K562 (cell line): ENCODE results near the gene MRPL44. TPM values are rescaled to one million over a fixed set of nuclear protein-coding genes. Genes with fewer than 3 reads are reported as not detected.

ENCODE experiments used
- ATAC-seq: fragments of 200-7000 bp; cut with Tn5 transposase; 3 replicates; pipeline ENCODE4 v1.9.1; 2020; ENCODE audit warnings: moderate library complexity
- BruUV-seq: library from RNA; stranded (reverse); fragments of 400-500 nt; replicated peaks from 2 replicates; lab custom pipeline; 2021; lab: Mats Ljungman, UMichigan
- CTCF ChIA-PET: fragments of 300-600 bp; formaldehyde crosslinking; extraction: SDS; loops from one replicate; lab custom pipeline; 2021; ENCODE audit warnings: low intra/inter-chr PET ratio; lab: Yijun Ruan, JAX
- POLR2A ChIA-PET: fragments of 300-600, 350-650 bp; sonication (Branson Sonifier 250); formaldehyde crosslinking; extraction: SDS; loops from one replicate; lab custom pipeline; 2021; ENCODE audit warnings: antibody characterized with exemption, inconsistent platforms; lab: Yijun Ruan, JAX
- DNase-seq, 4 experiments: peaks; one replicate each; pipeline versions ENCODE4 v3.0.0 to v3.0.0-alpha.2; 2011 to 2018; ENCODE audit warnings: low spot score in 3 of 4, mixed read lengths in 3 of 4; ENCODE audit errors: extremely low read depth in 1 of 4
- FAIRE-seq: peaks from 2 replicates; lab custom pipeline; 2011; peaks lifted over from hg19 to GRCh38; lab: Jason Lieb, UNC
- H2AFZ ChIP-seq: 2 replicates; pipeline ENCODE4 v1.6.0; 2011; ENCODE audit warnings: low read depth, low read length, control low read depth, inconsistent platforms
- H3K27ac ChIP-seq: fragments of 200-600 bp; 3 replicates; pipeline ENCODE4 v1.8.0; 2011; ENCODE audit warnings: low read depth, mild to moderate bottlenecking, control low read depth, inconsistent platforms, low read length, moderate library complexity, mixed read lengths; ENCODE audit errors: extremely low read depth
- H3K27me3 ChIP-seq, 2 experiments: fragments of 300-600 bp in 1 of 2; 2 replicates in 1 of 2; 3 replicates in 1 of 2; pipeline versions ENCODE4 v1.6.0 to v1.8.0; 2011; ENCODE audit warnings: inconsistent platforms in 2 of 2, low read length in 2 of 2, mild to moderate bottlenecking in 1 of 2, mixed read lengths in 1 of 2, moderate library complexity in 1 of 2; ENCODE audit not compliant: control insufficient read depth in 2 of 2, insufficient read depth in 2 of 2
- H3K36me3 ChIP-seq: fragments of 300-600 bp; 3 replicates; pipeline ENCODE4 v1.8.0; 2011; ENCODE audit warnings: mild to moderate bottlenecking, low read length, inconsistent platforms; ENCODE audit not compliant: control insufficient read depth, insufficient read depth
- H3K4me1 ChIP-seq, 2 experiments: fragments of 200-600 bp in 1 of 2; replicated peaks in 1 of 2; 2 replicates in 1 of 2; 3 replicates in 1 of 2; pipeline versions ENCODE4 v1.5.1 to v1.8.0; 2011; ENCODE audit warnings: inconsistent platforms in 2 of 2, low read length in 2 of 2, mild to moderate bottlenecking in 1 of 2, mixed read lengths in 1 of 2, moderate library complexity in 1 of 2; ENCODE audit not compliant: control insufficient read depth in 2 of 2, insufficient read depth in 2 of 2
- H3K4me2 ChIP-seq: 2 replicates; pipeline ENCODE4 v1.6.1; 2011; ENCODE audit warnings: low read length, control low read depth, inconsistent platforms, mixed read lengths; ENCODE audit not compliant: insufficient read depth
- H3K4me3 ChIP-seq: fragments of 200-600 bp; sonication (generic), shearing (Covaris generic); 2 replicates; pipeline ENCODE4 v1.5.1; 2016; ENCODE audit warnings: control low read depth, inconsistent platforms
- H3K79me2 ChIP-seq: fragments of 200-600 bp; 3 replicates; pipeline ENCODE4 v1.8.0; 2011; ENCODE audit warnings: low read length, inconsistent platforms; ENCODE audit not compliant: control insufficient read depth, insufficient read depth
- H3K9ac ChIP-seq, 2 experiments: 2 replicates each; pipeline versions ENCODE4 v1.6.0 to v1.6.1; 2011; ENCODE audit warnings: low read depth in 2 of 2, low read length in 2 of 2, control low read depth in 1 of 2, inconsistent platforms in 1 of 2, mild to moderate bottlenecking in 1 of 2, mixed read lengths in 1 of 2; ENCODE audit not compliant: insufficient read depth in 1 of 2
- H3K9me1 ChIP-seq: one replicate; pipeline ENCODE4 v1.6.0; 2011; ENCODE audit warnings: inconsistent platforms, mild to moderate bottlenecking, low read length, moderate library complexity; ENCODE audit not compliant: control insufficient read depth, insufficient read depth
- H3K9me3 ChIP-seq: replicated peaks from 2 replicates; pipeline ENCODE4 v1.5.1; 2011; ENCODE audit warnings: low read depth, low read length, inconsistent platforms; ENCODE audit not compliant: control insufficient read depth, insufficient read depth
- H4K20me1 ChIP-seq: replicated peaks from 2 replicates; pipeline ENCODE4 v1.6.1; 2011; ENCODE audit warnings: low read length, inconsistent platforms, mixed read lengths; ENCODE audit not compliant: control insufficient read depth, insufficient read depth
- CREM ChIP-seq: IDR thresholded peaks from 2 replicates; pipeline ENCODE4 v1.6.1; 2014; ENCODE audit warnings: antibody characterized with exemption, low read depth
- EHMT2 ChIP-seq: fragments of 450-650 bp; IDR thresholded peaks from 2 replicates; pipeline ENCODE4 v1.6.1; 2018; ENCODE audit warnings: antibody characterized with exemption
- FOXA1 ChIP-seq: fragments of 450-650 bp; IDR thresholded peaks from 2 replicates; pipeline ENCODE4 v1.6.1; 2016; ENCODE audit warnings: mild to moderate bottlenecking, borderline replicate concordance
- MEIS2 ChIP-seq: fragments of 450-650 bp; IDR thresholded peaks from 2 replicates; pipeline ENCODE4 v1.6.1; 2014; ENCODE audit warnings: mild to moderate bottlenecking; ENCODE audit not compliant: partially characterized antibody
- MTF1 ChIP-seq: fragments of 250-450 bp; sonication (Bioruptor Pico); IDR thresholded peaks from 2 replicates; pipeline ENCODE4 v1.9.0; 2021; ENCODE audit warnings: moderate library complexity, mild to moderate bottlenecking, inconsistent platforms, borderline replicate concordance
- RAD21 ChIP-seq, 2 experiments: fragments of 250-450 bp in 1 of 2; fragments of 450-650 bp in 1 of 2; sonication (Bioruptor Pico) in 1 of 2; formaldehyde crosslinking in 1 of 2; IDR thresholded peaks in 1 of 2; conservative IDR thresholded peaks in 1 of 2; 2 replicates each; pipeline versions ENCODE4 v1.4.0 to v1.8.0; 2020 to 2022; ENCODE audit warnings: mild to moderate bottlenecking in 2 of 2, moderate library complexity in 1 of 2
- RBFOX2 ChIP-seq: fragments of 200-400 bp; formaldehyde crosslinking; IDR thresholded peaks from 2 replicates; pipeline ENCODE4 v1.6.1; 2017; ENCODE audit warnings: low read depth, mild to moderate bottlenecking, low read length, moderate library complexity
- SMC3 ChIP-seq: conservative IDR thresholded peaks from 2 replicates; pipeline ENCODE4 v1.6.1; 2011; ENCODE audit warnings: low read depth, low read length, improper control_type of control experiment; ENCODE audit not compliant: insufficient read depth
- SRSF1 ChIP-seq: fragments of 200-400 bp; formaldehyde crosslinking; IDR thresholded peaks from 2 replicates; pipeline ENCODE4 v1.6.1; 2017; ENCODE audit warnings: mild to moderate bottlenecking, low read depth, low read length, moderate library complexity
- STAT5B ChIP-seq: fragments of 250-450 bp; sonication (Bioruptor Pico); IDR thresholded peaks from 2 replicates; pipeline ENCODE4 v1.8.0; 2021; ENCODE audit warnings: mild to moderate bottlenecking, inconsistent platforms
- WGBS: fragments of 100-300 bp; shearing (Covaris generic); methylation state at CpG from one replicate; pipeline ENCODE4 v1.1.6; 2016; ENCODE audit warnings: low coverage, mixed read lengths; ENCODE audit not compliant: insufficient coverage; ENCODE audit errors: missing lambda C conversion rate; 5-methylcytosine and 5-hydroxymethylcytosine counted together
- in situ Hi-C: fragments of 300-500 bp; cut with MboI; formaldehyde crosslinking; loops from 4 replicates; pipeline ENCODE4 v1.15.0; 2018; ENCODE audit warnings: inconsistent platforms, mixed read lengths
- intact Hi-C: fragments of 100-400 bp; cut with micrococcal nuclease; formaldehyde crosslinking; loops from 2 replicates; pipeline ENCODE4 v1.14.2; 2022
- polyA plus RNA-seq, 8 experiments: library from polyadenylated mRNA; depleted of rRNA in 4 of 8; stranded (reverse) in 5 of 8; unstranded in 3 of 8; fragments of >200 nt; fragmentation: Nextera tagmentation in 2 of 8; fragmentation: Illumina TruSeq in 1 of 8; extraction: Ambion mirVana in 2 of 8; extraction: Trizol in 1 of 8; gene quantifications; 2 replicates each; pipeline versions ENCODE4 v1.2.1 to v1.2.3, GENCODE V29; 2011 to 2014; ENCODE audit warnings: inconsistent platforms in 1 of 8, missing spikeins in 1 of 8
- total RNA-seq, 7 experiments: library from RNA; depleted of rRNA in 6 of 7; stranded (reverse); fragments of >200 nt in 6 of 7; fragmentation: Illumina TruSeq in 2 of 7; extraction: Trizol in 2 of 7; gene quantifications; 2 replicates each; pipeline versions ENCODE4 v1.2.1 to v1.2.3, GENCODE V29; 2011 to 2021; ENCODE audit warnings: low replicate concordance in 1 of 7
- TF ChIP-seq, protein P1 (sequence below): fragments of 250-450 bp; sonication (Bioruptor Pico); IDR thresholded peaks from 2 replicates; pipeline ENCODE4 v1.8.0; 2021; ENCODE audit warnings: borderline replicate concordance, mild to moderate bottlenecking, moderate library complexity; ENCODE audit not compliant: poor library complexity, severe bottlenecking
- TF ChIP-seq, protein P2 (sequence below), 2 experiments: fragments of 450-650 bp in 1 of 2; sonication (generic) in 1 of 2; formaldehyde crosslinking in 1 of 2; IDR thresholded peaks in 1 of 2; conservative IDR thresholded peaks in 1 of 2; 2 replicates each; pipeline versions ENCODE4 v1.6.1 to v1.8.1; 2016 to 2023; ENCODE audit warnings: mild to moderate bottlenecking in 2 of 2, moderate library complexity in 2 of 2, inconsistent platforms in 1 of 2, missing genetic modification reagents in 1 of 2
- TF ChIP-seq, protein P3 (sequence below), 3 experiments: IDR thresholded peaks in 2 of 3; conservative IDR thresholded peaks in 1 of 3; 2 replicates each; pipeline ENCODE4 v1.5.1; 2011 to 2012; ENCODE audit warnings: low read length in 3 of 3, mild to moderate bottlenecking in 3 of 3, control low read depth in 2 of 3, improper control_type of control experiment in 1 of 3, inconsistent platforms in 1 of 3, low read depth in 1 of 3, mixed read lengths in 1 of 3, moderate library complexity in 1 of 3; ENCODE audit not compliant: insufficient read depth in 2 of 3

The MRPL44 gene
- total and polyA plus RNA-seq, 9 of the 15 experiments (the other 6 are each of a cell fraction or from before 2014, with no cell fraction given), result 10.4 to 26.0 (median 20.2) TPM

DNA sequence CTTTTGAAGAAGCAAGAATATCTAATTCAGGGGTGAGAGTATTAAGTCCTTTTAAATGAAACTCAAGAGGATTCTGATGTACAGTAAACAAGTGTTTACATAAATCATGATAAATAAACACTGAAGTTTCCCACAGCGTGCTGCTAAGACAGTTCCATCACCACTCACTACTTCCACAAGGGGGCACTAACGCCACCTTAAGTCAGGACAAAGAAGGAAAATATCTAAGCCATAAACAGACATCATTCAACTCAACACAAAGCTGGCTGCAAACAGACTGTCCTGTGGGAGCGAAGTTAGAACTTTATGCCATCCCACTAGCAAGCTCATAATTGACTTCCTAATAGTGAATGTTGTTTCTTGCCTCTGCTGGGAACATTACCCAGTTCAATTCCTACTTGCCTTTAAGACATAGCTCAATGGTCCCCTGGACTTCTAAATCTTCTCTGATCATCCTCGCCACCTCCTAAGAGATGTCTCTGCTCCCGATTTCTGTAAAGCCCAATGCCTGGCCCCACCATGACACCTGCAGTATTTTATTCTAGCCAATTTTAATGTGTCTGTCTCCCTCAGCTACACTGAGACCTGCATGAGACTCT, 36.5 kb downstream of the MRPL44 start:
- Histone ChIP-seq H3K4me2 (no peak overlapping the region), H3K27ac (no peak overlapping the region), H3K9me1 (no peaks in the 10 kb centered on the region), H3K4me3 (no peak overlapping the region), H3K9ac (no peak overlapping the region), H3K4me1 (peaks cover 0 to 12% of the 10 kb centered on the region in 2 experiments; a peak in 2 of 5 replicates), H3K9me3 (no peaks in the 10 kb centered on the region), H2AFZ (no peak overlapping the region), H3K36me3 (no peaks in the 10 kb centered on the region), H3K27me3 (peaks cover 5 to 18% of the 10 kb centered on the region in 2 experiments; a peak in 3 of 5 replicates), H3K79me2 (no peaks in the 10 kb centered on the region), H4K20me1 (no peaks in the 10 kb centered on the region)
- ATAC-seq, result peak; percentile 78
- ChIA-PET POLR2A (no interaction called here), CTCF (interaction anchor here (1.1 to 2.0 kb wide), 3 partner anchors 23 to 293 kb away, joined by 3 to 20 read pairs (median 9); no protein-coding TSS in a partner anchor)
- peak; percentile 72 for FAIRE-seq
- DNase-seq, result peak; percentile 46 to 71 (median 48)
- BruUV-seq, result no TSS peak
- in situ Hi-C loops, result loop anchor here (10.0 kb wide), 1 partner anchor 291 kb away; no protein-coding TSS in a partner anchor
- WGBS, result 11% methylated on average over 5 of the region's 5 CpGs
- intact Hi-C loops, result loop anchor here (1.0 to 10.0 kb wide), 5 partner anchors 23 to 659 kb away; no protein-coding TSS in a partner anchor
- TF ChIP-seq MTF1 (CRISPR knock-in tag), result no peak
- TF ChIP-seq RBFOX2, result no peak
- TF ChIP-seq, protein P1, sequence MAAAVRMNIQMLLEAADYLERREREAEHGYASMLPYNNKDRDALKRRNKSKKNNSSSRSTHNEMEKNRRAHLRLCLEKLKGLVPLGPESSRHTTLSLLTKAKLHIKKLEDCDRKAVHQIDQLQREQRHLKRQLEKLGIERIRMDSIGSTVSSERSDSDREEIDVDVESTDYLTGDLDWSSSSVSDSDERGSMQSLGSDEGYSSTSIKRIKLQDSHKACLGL (CRISPR knock-in tag), result no peak
- TF ChIP-seq STAT5B (CRISPR knock-in tag), result no peak
- no peak for TF ChIP-seq EHMT2
- TF ChIP-seq CREM, result 0 out of 2 replicates have a peak, but pooled peaks have one; percentile 13
- peak; percentile 74 for TF ChIP-seq MEIS2
- TF ChIP-seq SRSF1, result no peak
- TF ChIP-seq RAD21 (CRISPR knock-in tag; conservative IDR thresholded peaks at IDR 0.05 in 1 of 2, IDR thresholded peaks at IDR 0.05 in 1 of 2), result peak; percentile 75 to 87
- TF ChIP-seq, protein P2, sequence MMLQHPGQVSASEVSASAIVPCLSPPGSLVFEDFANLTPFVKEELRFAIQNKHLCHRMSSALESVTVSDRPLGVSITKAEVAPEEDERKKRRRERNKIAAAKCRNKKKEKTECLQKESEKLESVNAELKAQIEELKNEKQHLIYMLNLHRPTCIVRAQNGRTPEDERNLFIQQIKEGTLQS (IDR thresholded peaks at IDR 0.05), result no peak
- TF ChIP-seq, protein P2 (CRISPR knock-in tag; conservative IDR thresholded peaks at IDR 0.05), result no peak
- TF ChIP-seq, protein P3, sequence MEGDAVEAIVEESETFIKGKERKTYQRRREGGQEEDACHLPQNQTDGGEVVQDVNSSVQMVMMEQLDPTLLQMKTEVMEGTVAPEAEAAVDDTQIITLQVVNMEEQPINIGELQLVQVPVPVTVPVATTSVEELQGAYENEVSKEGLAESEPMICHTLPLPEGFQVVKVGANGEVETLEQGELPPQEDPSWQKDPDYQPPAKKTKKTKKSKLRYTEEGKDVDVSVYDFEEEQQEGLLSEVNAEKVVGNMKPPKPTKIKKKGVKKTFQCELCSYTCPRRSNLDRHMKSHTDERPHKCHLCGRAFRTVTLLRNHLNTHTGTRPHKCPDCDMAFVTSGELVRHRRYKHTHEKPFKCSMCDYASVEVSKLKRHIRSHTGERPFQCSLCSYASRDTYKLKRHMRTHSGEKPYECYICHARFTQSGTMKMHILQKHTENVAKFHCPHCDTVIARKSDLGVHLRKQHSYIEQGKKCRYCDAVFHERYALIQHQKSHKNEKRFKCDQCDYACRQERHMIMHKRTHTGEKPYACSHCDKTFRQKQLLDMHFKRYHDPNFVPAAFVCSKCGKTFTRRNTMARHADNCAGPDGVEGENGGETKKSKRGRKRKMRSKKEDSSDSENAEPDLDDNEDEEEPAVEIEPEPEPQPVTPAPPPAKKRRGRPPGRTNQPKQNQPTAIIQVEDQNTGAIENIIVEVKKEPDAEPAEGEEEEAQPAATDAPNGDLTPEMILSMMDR (IDR thresholded peaks at IDR 0.05 in 2 of 3, conservative IDR thresholded peaks at IDR 0.05 in 1 of 3; ENCODE audit: insufficient read depth in 2 of 3, low read depth in 1 of 3, low read length in 3 of 3), result peak; percentile 49 to 67 (median 65); a peak in 5 of 6 replicates
- no peak for TF ChIP-seq FOXA1
- TF ChIP-seq SMC3, result peak; percentile 72
